Measurements from ENCODE around the gene UNC13C. TPM values are rescaled to one million over a fixed set of nuclear protein-coding genes. Genes with fewer than 3 reads are reported as not detected.

Gene UNC13C
- total RNA-seq, 1 donor from 2014 or later: 0.18 TPM

DNA sequence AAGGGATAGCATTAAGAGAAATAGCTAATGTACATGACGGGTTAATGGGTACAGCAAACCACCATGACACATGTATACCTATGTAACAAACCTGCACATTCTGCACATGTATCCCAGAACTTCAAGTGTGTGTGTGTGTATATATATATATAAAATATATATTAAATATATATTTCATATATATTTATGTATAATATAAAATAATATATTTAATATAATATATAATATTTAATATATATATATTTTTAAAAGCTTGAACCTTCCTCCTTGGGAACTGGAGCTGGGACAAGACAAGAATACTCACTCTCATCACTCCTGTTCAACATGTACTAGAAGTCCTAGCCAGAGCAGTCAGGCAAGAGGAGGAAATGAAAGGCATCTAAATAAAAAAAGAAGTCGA lies 149.3 kb downstream of the UNC13C start:
- Histone ChIP-seq H4K20me1 (ENCODE audit: insufficient read depth, low read length) (no peaks in the 10 kb centered on the region), H3K4me2 (ENCODE audit: low read length) (no peak overlapping the region), H3K4me1 (ENCODE audit: insufficient read depth, low read length) (peaks cover 5% of the 10 kb centered on the region), H3K36me3 (ENCODE audit: insufficient read depth, low read length) (no peaks in the 10 kb centered on the region), H3K79me2 (ENCODE audit: insufficient read depth, low read length) (no peaks in the 10 kb centered on the region), H3K9me3 (ENCODE audit: insufficient read depth, low read depth, low read length) (no peaks in the 10 kb centered on the region), H3K27me3 (ENCODE audit: insufficient read depth, low read length) (no peaks in the 10 kb centered on the region), H2AFZ (ENCODE audit: low read depth, low read length) (no peak overlapping the region), H3K27ac (ENCODE audit: low read depth, low read length) (no peak overlapping the region), H3K9ac (ENCODE audit: low read length) (no peak overlapping the region), H3K4me3 (ENCODE audit: insufficient read depth, low read depth, low read length) (no peak overlapping the region)
- Mint-ChIP-seq H3K9me3 (ENCODE audit: unreplicated experiment) (no peaks in the 10 kb centered on the region), H3K27ac (ENCODE audit: unreplicated experiment) (no peak overlapping the region), H3K36me3 (ENCODE audit: low read depth, unreplicated experiment) (no peaks in the 10 kb centered on the region), H3K4me3 (ENCODE audit: unreplicated experiment) (no peak overlapping the region), H3K4me1 (ENCODE audit: low read depth, unreplicated experiment) (no peaks in the 10 kb centered on the region), H3K27me3 (ENCODE audit: low read depth, unreplicated experiment) (no peaks in the 10 kb centered on the region)
- FAIRE-seq (no peak), DNase-seq (ENCODE audit: low read depth) (no peak)
- TF ChIP-seq EZH2 (IDR thresholded peaks at IDR 0.05; ENCODE audit: insufficient read depth, low read length): no peak
- TF ChIP-seq, protein P1, sequence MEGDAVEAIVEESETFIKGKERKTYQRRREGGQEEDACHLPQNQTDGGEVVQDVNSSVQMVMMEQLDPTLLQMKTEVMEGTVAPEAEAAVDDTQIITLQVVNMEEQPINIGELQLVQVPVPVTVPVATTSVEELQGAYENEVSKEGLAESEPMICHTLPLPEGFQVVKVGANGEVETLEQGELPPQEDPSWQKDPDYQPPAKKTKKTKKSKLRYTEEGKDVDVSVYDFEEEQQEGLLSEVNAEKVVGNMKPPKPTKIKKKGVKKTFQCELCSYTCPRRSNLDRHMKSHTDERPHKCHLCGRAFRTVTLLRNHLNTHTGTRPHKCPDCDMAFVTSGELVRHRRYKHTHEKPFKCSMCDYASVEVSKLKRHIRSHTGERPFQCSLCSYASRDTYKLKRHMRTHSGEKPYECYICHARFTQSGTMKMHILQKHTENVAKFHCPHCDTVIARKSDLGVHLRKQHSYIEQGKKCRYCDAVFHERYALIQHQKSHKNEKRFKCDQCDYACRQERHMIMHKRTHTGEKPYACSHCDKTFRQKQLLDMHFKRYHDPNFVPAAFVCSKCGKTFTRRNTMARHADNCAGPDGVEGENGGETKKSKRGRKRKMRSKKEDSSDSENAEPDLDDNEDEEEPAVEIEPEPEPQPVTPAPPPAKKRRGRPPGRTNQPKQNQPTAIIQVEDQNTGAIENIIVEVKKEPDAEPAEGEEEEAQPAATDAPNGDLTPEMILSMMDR (IDR thresholded peaks at IDR 0.05; ENCODE audit: insufficient read depth, low read depth, low read length): no peak

DNA sequence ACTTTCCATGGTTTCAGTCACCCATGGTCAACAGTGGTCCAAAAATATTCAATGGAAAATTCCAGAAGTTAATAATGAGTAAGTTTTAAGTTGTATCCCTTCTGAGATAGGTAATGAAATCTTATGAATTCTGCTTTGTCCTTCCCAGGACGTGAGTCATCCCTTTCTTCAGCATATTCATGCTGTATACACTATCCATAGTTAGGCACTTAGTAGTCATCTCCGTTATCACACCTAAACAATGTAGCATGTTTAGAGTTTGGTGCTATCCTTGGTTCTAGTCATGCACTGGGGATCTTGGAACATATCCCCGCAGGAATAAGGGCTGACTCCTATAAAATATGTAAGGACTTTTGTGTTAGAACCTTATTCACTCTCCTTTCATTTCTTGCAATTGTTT lies 153.2 kb downstream of the UNC13C start:
- no peak for FAIRE-seq
- Histone ChIP-seq H3K4me3 (ENCODE audit: insufficient read depth, low read depth, low read length) (no peak overlapping the region), H2AFZ (ENCODE audit: low read depth, low read length) (no peak overlapping the region), H3K9ac (ENCODE audit: low read length) (no peak overlapping the region), H3K4me2 (ENCODE audit: low read length) (peak overlapping the region; percentile 31), H3K9me3 (ENCODE audit: insufficient read depth, low read depth, low read length) (no peaks in the 10 kb centered on the region), H3K4me1 (ENCODE audit: insufficient read depth, low read length) (peaks cover 5% of the 10 kb centered on the region), H3K79me2 (ENCODE audit: insufficient read depth, low read length) (no peaks in the 10 kb centered on the region), H4K20me1 (ENCODE audit: insufficient read depth, low read length) (no peaks in the 10 kb centered on the region), H3K27ac (ENCODE audit: low read depth, low read length) (no peak overlapping the region), H3K36me3 (ENCODE audit: insufficient read depth, low read length) (no peaks in the 10 kb centered on the region), H3K27me3 (ENCODE audit: insufficient read depth, low read length) (no peaks in the 10 kb centered on the region)
- DNase-seq (ENCODE audit: low read depth): no peak
- TF ChIP-seq EZH2 (IDR thresholded peaks at IDR 0.05; ENCODE audit: insufficient read depth, low read length): no peak
- TF ChIP-seq, protein P1 (IDR thresholded peaks at IDR 0.05; ENCODE audit: insufficient read depth, low read depth, low read length): no peak
- Mint-ChIP-seq H3K4me1 (ENCODE audit: low read depth, unreplicated experiment) (no peaks in the 10 kb centered on the region), H3K27me3 (ENCODE audit: low read depth, unreplicated experiment) (no peaks in the 10 kb centered on the region), H3K27ac (ENCODE audit: unreplicated experiment) (no peak overlapping the region), H3K36me3 (ENCODE audit: low read depth, unreplicated experiment) (no peaks in the 10 kb centered on the region), H3K9me3 (ENCODE audit: unreplicated experiment) (no peaks in the 10 kb centered on the region), H3K4me3 (ENCODE audit: unreplicated experiment) (no peak overlapping the region)

DNA sequence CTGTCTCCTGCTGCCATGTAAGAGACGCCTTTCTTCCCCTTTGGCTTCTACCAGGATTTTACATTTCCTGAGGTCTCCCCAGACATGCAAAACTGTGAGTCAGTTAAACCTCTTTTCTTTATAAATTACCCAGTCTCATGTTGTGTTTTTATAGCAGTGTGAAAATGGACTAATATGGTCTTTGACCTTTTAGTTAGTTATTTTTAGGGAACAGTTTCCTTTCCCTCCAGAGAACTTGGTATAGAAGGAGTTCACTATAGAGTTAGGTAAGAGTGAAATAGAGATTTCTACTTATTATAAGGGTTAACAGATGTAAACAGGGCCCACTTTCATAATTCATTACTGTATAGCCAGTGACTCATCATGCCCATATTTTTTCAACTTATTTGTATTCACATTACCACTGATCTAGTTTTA lies 170.9 kb downstream of the UNC13C start:
- H3K27ac ChIP-seq (ENCODE audit: low read depth, low read length): peak overlapping the region; percentile 91
- Mint-ChIP-seq H3K36me3 (ENCODE audit: low read depth, unreplicated experiment) (no peaks in the 10 kb centered on the region), H3K27me3 (ENCODE audit: low read depth, unreplicated experiment) (no peaks in the 10 kb centered on the region), H3K4me1 (ENCODE audit: low read depth, unreplicated experiment) (peaks cover 18% of the 10 kb centered on the region), H3K27ac (ENCODE audit: unreplicated experiment) (peak overlapping the region; percentile 91), H3K9me3 (ENCODE audit: unreplicated experiment) (peaks cover 1% of the 10 kb centered on the region), H3K4me3 (ENCODE audit: unreplicated experiment) (no peak overlapping the region)
- H3K27me3 ChIP-seq (ENCODE audit: insufficient read depth, low read length): no peaks in the 10 kb centered on the region
- no peak for TF ChIP-seq EZH2 (IDR thresholded peaks at IDR 0.05; ENCODE audit: insufficient read depth, low read length)
- TF ChIP-seq, protein P1 (IDR thresholded peaks at IDR 0.05; ENCODE audit: insufficient read depth, low read depth, low read length): no peak
- no peak for DNase-seq (ENCODE audit: low read depth)
- peaks cover 16% of the 10 kb centered on the region for H3K4me1 ChIP-seq (ENCODE audit: insufficient read depth, low read length)
- no peaks in the 10 kb centered on the region for H3K9me3 ChIP-seq (ENCODE audit: insufficient read depth, low read depth, low read length)
- H3K4me2 ChIP-seq (ENCODE audit: low read length): no peak overlapping the region
- H3K79me2 ChIP-seq (ENCODE audit: insufficient read depth, low read length): no peaks in the 10 kb centered on the region
- peak overlapping the region; percentile 50 for H3K9ac ChIP-seq (ENCODE audit: low read length)
- no peaks in the 10 kb centered on the region for H4K20me1 ChIP-seq (ENCODE audit: insufficient read depth, low read length)
- no peak for FAIRE-seq
- H3K4me3 ChIP-seq (ENCODE audit: insufficient read depth, low read depth, low read length): no peak overlapping the region
- H3K36me3 ChIP-seq (ENCODE audit: insufficient read depth, low read length): no peaks in the 10 kb centered on the region
- no peak overlapping the region for H2AFZ ChIP-seq (ENCODE audit: low read depth, low read length)

All from astrocyte (in vitro differentiated cells and primary cell).